ENCODE results near the gene ALX3.
A peak's percentile ranks its signal among the peaks of the same experiment; 100 is the strongest.

Gene ALX3

DNA sequence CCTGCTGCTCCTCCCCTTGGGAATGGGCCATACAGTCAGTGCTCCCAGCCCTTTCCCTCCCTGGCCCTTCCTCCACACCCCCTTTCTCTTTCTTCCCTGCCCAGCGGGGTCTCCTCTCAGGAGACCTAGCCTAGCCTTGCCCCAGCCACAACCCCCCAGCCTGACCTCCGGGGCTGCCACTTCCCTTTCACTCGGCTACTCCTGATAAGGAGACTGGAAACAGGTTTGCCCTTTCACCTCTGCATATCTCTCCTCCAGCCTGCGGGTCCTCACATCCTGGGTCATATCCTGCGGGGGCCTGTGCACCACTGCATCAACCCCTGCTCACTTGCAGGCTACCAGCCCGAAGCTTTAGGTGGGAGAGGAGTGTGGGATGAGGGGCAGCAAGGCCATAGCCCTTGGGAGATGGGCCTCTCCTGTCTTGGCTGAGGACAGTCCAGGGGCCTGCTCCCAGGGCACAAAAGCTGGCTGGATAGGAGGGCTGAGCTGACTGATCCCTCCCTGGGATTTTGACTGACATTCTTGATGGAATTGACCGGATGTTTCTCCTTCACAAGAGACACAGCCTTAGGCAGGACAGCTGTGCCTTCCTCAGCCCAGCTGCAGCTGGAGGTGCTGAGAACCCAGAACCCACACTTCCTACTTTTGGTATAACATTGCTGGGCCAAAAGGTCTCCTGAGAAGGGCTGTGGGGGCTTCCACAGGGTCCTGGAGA, 19.2 kb upstream of the ALX3 start:
- H3K4me3 ChIP-seq (ENCODE audit: low read length), result no peak overlapping the region
- DNase-seq (ENCODE audit: low read depth), result no peak
- TF ChIP-seq, protein P1, sequence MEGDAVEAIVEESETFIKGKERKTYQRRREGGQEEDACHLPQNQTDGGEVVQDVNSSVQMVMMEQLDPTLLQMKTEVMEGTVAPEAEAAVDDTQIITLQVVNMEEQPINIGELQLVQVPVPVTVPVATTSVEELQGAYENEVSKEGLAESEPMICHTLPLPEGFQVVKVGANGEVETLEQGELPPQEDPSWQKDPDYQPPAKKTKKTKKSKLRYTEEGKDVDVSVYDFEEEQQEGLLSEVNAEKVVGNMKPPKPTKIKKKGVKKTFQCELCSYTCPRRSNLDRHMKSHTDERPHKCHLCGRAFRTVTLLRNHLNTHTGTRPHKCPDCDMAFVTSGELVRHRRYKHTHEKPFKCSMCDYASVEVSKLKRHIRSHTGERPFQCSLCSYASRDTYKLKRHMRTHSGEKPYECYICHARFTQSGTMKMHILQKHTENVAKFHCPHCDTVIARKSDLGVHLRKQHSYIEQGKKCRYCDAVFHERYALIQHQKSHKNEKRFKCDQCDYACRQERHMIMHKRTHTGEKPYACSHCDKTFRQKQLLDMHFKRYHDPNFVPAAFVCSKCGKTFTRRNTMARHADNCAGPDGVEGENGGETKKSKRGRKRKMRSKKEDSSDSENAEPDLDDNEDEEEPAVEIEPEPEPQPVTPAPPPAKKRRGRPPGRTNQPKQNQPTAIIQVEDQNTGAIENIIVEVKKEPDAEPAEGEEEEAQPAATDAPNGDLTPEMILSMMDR (conservative IDR thresholded peaks at IDR 0.05; ENCODE audit: low read depth, low read length), result no peak

DNA sequence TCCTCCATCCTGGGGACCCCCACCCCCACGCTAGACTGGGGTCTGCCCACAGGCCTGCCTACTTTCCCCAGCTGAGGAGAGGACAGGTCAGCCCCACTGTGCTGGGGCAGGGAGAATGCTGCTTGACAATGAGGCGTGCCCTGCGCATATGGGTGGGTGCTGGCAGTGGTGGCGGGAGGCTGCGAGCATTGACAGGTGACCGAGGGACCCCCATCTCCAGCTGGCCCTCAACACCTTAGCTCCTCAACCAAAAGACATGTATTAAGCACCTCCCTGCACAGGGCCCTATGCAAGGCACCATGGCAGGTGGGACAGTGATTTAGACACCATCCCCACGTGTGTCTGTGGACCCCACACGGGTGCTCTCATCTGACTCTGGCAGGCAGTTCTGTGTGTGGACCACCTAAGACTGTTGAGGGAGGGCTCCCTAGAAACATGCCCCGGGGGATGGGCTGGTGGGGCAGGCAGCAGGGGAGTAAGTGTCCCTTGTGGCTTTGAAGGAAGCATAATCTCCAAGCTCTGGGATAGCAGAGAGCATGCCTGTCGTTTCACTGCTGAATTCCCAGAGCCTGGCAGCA, 18.4 kb upstream of the ALX3 start:
- TF ChIP-seq, protein P1 (conservative IDR thresholded peaks at IDR 0.05; ENCODE audit: low read depth, low read length), result no peak
- DNase-seq (ENCODE audit: low read depth), result no peak
- H3K4me3 ChIP-seq (ENCODE audit: low read length), result no peak overlapping the region

DNA sequence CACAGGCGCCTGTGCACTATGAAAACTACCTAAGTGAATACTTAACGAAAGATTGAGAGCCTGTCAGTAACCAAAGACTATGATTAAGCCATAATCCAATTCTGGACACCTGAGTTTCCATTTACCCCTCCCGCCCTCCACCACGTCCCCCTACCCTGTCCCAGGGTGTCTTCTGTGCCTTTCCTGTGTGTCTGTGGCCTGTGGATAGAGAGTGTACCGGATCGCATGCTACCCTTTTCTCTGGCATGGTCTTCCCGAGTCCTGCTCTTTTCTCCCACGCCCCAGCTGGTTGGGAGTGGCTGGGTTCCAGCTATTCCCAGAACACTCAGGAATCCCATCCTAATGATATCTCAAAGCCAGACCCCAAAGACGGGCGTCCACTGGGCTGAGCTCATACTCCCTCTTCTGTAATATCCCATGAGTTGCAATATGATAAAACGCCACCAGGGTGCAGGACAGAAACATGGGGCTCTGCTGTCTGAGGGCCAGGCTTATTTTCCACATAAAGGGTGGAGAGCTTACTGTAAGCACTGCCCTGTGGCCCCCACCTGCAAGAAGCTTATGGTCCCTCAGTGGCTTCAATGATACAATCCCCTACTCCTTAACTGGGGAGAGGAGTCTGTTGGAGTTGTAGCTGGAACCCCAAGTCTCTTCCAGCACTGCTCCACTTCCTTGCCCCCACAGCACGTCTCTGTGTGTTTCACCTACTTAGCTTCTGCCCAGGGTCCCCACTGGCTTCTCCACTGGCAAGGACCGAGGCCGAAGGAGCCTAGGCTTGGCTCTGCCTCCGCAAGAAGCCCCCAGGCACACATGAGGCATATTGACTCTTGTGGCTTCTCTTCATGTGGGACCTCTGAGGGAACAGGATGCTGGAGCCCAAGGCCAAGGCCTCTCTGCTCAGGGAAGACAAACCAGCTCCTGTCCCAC, 17.6 kb upstream of the ALX3 start:
- no peak for DNase-seq (ENCODE audit: low read depth)
- TF ChIP-seq, protein P1 (conservative IDR thresholded peaks at IDR 0.05; ENCODE audit: low read depth, low read length), result peak; percentile 72
- no peak overlapping the region for H3K4me3 ChIP-seq (ENCODE audit: low read length)

DNA sequence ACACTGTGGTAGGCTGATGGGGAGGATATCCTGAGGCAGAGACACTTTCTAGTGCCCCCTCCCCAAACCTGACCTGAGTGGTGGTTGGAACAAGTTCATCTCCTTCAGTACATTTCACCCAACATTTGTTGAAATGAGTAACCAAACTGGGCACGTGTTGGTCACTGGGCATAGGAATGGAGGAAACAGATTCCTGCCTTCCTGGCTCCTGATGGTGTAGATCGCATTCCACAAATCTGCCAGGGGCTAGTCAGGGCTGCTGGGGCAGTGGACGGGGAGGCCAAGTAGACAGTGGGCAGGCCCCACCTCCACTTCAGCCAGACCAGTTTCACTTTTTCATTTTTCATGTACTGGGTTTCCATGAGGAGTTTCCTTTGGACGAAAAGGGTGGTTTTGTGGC, 16.5 kb upstream of the ALX3 start:
- H3K4me3 ChIP-seq (ENCODE audit: low read length), result no peak overlapping the region
- DNase-seq (ENCODE audit: low read depth), result no peak
- TF ChIP-seq, protein P1 (conservative IDR thresholded peaks at IDR 0.05; ENCODE audit: low read depth, low read length), result no peak

DNA sequence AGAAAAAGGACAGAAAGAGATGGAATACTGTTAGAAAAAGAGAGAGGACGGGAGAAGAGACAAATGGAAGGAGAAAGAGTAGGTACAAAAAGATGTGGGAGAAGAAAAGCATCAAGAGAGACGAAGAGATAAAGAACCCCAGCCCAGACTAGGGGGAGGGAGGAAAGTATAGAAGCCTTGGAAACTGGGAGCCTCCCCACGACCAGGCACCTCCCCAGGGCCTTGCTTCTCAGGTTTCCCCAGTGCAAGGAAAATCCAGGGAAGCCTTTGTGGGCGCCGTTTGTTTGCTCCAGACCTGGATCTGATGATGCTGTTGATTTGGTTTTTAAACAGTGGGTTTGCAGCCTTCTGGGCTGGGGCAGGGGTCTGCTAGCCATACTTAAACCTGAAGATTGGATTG, 15.2 kb upstream of the ALX3 start:
- DNase-seq (ENCODE audit: low read depth), result no peak
- TF ChIP-seq, protein P1 (conservative IDR thresholded peaks at IDR 0.05; ENCODE audit: low read depth, low read length), result no peak
- H3K4me3 ChIP-seq (ENCODE audit: low read length), result no peak overlapping the region

DNA sequence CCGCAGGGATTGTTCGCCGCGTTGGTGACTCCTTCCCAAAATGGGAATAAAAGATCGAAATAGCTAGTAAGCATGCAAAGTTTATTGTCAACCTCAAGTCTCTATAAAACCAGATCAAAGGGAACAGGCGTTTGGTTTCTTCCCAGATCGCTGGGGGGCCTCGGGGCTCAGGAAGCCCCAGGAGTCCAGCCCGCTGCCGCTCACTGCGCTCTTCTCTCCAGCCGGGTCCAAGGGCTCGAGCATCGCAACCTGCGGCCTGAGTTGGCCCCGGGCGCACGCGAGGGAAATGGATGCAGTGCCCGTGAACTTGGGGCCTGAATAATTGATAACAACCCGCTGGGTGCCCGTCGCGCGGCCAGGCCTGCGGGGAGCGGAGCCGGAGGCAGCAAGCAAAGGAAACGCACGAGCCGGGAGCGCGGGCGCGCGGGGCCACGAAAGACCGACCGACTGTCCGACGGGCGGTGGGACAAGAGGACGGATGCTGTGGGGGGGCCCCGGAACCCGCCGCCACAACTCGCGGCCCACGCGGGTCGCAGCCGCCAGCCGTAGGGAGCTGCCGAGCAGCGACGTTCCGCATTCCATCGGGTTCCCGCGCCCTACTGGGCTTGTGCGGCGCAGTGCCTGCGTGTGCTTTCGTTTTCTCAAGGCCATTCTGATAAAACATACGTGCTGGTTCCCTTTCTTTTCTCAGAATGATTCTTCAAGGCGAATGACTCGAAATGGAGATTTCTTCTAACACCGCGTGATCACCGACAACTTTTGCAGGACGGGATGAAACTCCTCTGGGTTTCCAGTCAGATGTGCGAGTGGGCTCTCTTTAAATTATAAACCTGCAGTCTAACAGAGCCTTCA, 14.0 kb upstream of the ALX3 start:
- no peak for DNase-seq (ENCODE audit: low read depth)
- no peak overlapping the region for H3K4me3 ChIP-seq (ENCODE audit: low read length)
- TF ChIP-seq, protein P1 (conservative IDR thresholded peaks at IDR 0.05; ENCODE audit: low read depth, low read length), result no peak

Data from retinal pigment epithelial cell (primary cell).